GM23338 (cell line): Measurements from ENCODE around the gene CTXN1. TPM values are rescaled to one million over a fixed set of nuclear protein-coding genes. Genes with fewer than 3 reads are reported as not detected.

Experiments
- ATAC-seq: fragments of 200-7000 bp; cut with Tn5 transposase; 3 replicates; pipeline ENCODE4 v1.9.1; 2020
- DNase-seq: peaks from one replicate; pipeline ENCODE4 v3.0.0-alpha.2; 2015; ENCODE audit warnings: low spot score
- H2AFZ ChIP-seq: fragments of 200-600 bp; sonication (generic); 2 replicates; pipeline ENCODE4 v1.8.0; 2016; ENCODE audit warnings: antibody characterized with exemption, mild to moderate bottlenecking, moderate library complexity
- H3F3A ChIP-seq: fragments of 200-600 bp; sonication (generic); replicated peaks from 2 replicates; pipeline ENCODE4 v1.8.0; 2017; ENCODE audit warnings: antibody characterized with exemption, mixed run types, low read depth
- H3K27ac ChIP-seq: fragments of 200-600 bp; sonication (generic); 2 replicates; pipeline ENCODE4 v1.6.1; 2016; ENCODE audit warnings: low read depth
- H3K27me3 ChIP-seq: fragments of 200-600 bp; sonication (generic); 2 replicates; pipeline ENCODE4 v1.8.0; 2016; ENCODE audit warnings: mild to moderate bottlenecking, mixed run types, moderate library complexity; ENCODE audit not compliant: insufficient read depth
- H3K36me3 ChIP-seq: fragments of 200-600 bp; sonication (generic); 2 replicates; pipeline ENCODE4 v1.8.0; 2016; ENCODE audit warnings: mild to moderate bottlenecking; ENCODE audit not compliant: insufficient read depth
- H3K4me1 ChIP-seq: fragments of 200-600 bp; sonication (generic); 2 replicates; pipeline ENCODE4 v1.8.0; 2016; ENCODE audit warnings: mild to moderate bottlenecking, moderate library complexity; ENCODE audit not compliant: insufficient read depth
- H3K4me2 ChIP-seq: fragments of 200-600 bp; sonication (generic); 2 replicates; pipeline ENCODE4 v1.7.1; 2017; ENCODE audit warnings: mixed run types
- H3K4me3 ChIP-seq: fragments of 200-600 bp; sonication (generic); 2 replicates; pipeline ENCODE4 v1.6.1; 2016; ENCODE audit warnings: mixed run types
- H3K79me2 ChIP-seq: fragments of 200-600 bp; sonication (generic); replicated peaks from 2 replicates; pipeline ENCODE4 v1.8.0; 2017; ENCODE audit warnings: mild to moderate bottlenecking; ENCODE audit not compliant: insufficient read depth
- H3K9me2 ChIP-seq: fragments of 200-600 bp; sonication (generic); 2 replicates; pipeline ENCODE4 v1.8.0; 2017; ENCODE audit not compliant: insufficient read depth
- H4K20me1 ChIP-seq: fragments of 200-600 bp; sonication (generic); replicated peaks from 2 replicates; pipeline ENCODE4 v1.8.0; 2017; ENCODE audit warnings: mild to moderate bottlenecking; ENCODE audit not compliant: insufficient read depth
- H3K27ac Mint-ChIP-seq: 2 replicates; pipeline ENCODE4 v1.8.0; 2020; ENCODE audit warnings: inconsistent platforms, mild to moderate bottlenecking, moderate library complexity, mixed read lengths
- H3K27me3 Mint-ChIP-seq: 3 replicates; pipeline ENCODE4 v1.8.0; 2022; ENCODE audit warnings: low read depth, mild to moderate bottlenecking, moderate library complexity, mixed read lengths, inconsistent platforms; ENCODE audit not compliant: insufficient read depth, poor library complexity
- H3K36me3 Mint-ChIP-seq: 3 replicates; pipeline ENCODE4 v1.8.0; 2021; ENCODE audit warnings: low read depth, mild to moderate bottlenecking, inconsistent platforms, moderate library complexity, mixed read lengths
- H3K4me1 Mint-ChIP-seq: 3 replicates; pipeline ENCODE4 v1.8.0; 2020; ENCODE audit warnings: mild to moderate bottlenecking, inconsistent platforms, mixed read lengths
- H3K4me3 Mint-ChIP-seq: 3 replicates; pipeline ENCODE4 v1.8.0; 2021; ENCODE audit warnings: moderate library complexity, mild to moderate bottlenecking, inconsistent platforms, mixed read lengths
- H3K9me3 Mint-ChIP-seq: 3 replicates; pipeline ENCODE4 v1.8.0; 2020; ENCODE audit warnings: moderate library complexity, mild to moderate bottlenecking, inconsistent platforms, mixed read lengths
- CREB1 ChIP-seq: fragments of 250-450 bp; sonication (Bioruptor Pico); IDR thresholded peaks from 2 replicates; pipeline ENCODE4 v1.5.0; 2020; ENCODE audit warnings: low read depth, mild to moderate bottlenecking, moderate library complexity
- EZH2 ChIP-seq: fragments of 200-600 bp; sonication (generic); IDR thresholded peaks from one replicate; pipeline ENCODE4 v1.8.0; 2017; ENCODE audit warnings: antibody characterized with exemption, mild to moderate bottlenecking, low read depth; ENCODE audit not compliant: unreplicated experiment
- EZH2phosphoT487 ChIP-seq: fragments of 200-600 bp; sonication (generic); IDR thresholded peaks from one replicate; pipeline ENCODE4 v1.8.1; 2018; ENCODE audit warnings: antibody characterized with exemption; ENCODE audit not compliant: unreplicated experiment
- JUNB ChIP-seq: IDR thresholded peaks from one replicate; pipeline ENCODE4 v1.6.1; 2016; ENCODE audit warnings: antibody characterized with exemption; ENCODE audit not compliant: unreplicated experiment
- POLR2AphosphoS5 ChIP-seq: IDR thresholded peaks from 2 replicates; pipeline ENCODE4 v1.6.1; 2016; ENCODE audit warnings: antibody characterized with exemption, low read depth
- STAT1 ChIP-seq: IDR thresholded peaks from one replicate; pipeline ENCODE4 v1.6.1; 2016; ENCODE audit warnings: antibody characterized with exemption; ENCODE audit not compliant: unreplicated experiment
- ZNF114 ChIP-seq: fragments of 250-450 bp; sonication (Bioruptor Pico); IDR thresholded peaks from 2 replicates; pipeline ENCODE4 v1.5.0; 2020; ENCODE audit warnings: mild to moderate bottlenecking, moderate library complexity
- ZNF331 ChIP-seq: fragments of 250-450 bp; sonication (Bioruptor Pico); IDR thresholded peaks from 2 replicates; pipeline ENCODE4 v1.5.0; 2020; ENCODE audit warnings: low read depth, mild to moderate bottlenecking, moderate library complexity
- polyA plus RNA-seq: library from polyadenylated mRNA; unstranded; fragments of >200 nt; fragmentation: Nextera tagmentation; extraction: Ambion mirVana; gene quantifications from 2 replicates; pipeline ENCODE4 v1.2.1, GENCODE V29; 2016
- total RNA-seq: library from RNA; depleted of rRNA; stranded (reverse); fragments of >200 nt; shearing (Covaris generic); gene quantifications from 2 replicates; pipeline ENCODE4 v1.2.3, GENCODE V29; 2014
- TF ChIP-seq, protein P1 (sequence below): IDR thresholded peaks from 2 replicates; pipeline ENCODE4 v1.6.1; 2016; ENCODE audit warnings: antibody characterized with exemption
- TF ChIP-seq, protein P2 (sequence below), 2 experiments: fragments of 200-600 bp in 1 of 2; sonication (generic) in 1 of 2; conservative IDR thresholded peaks; 2 replicates each; pipeline versions ENCODE4 v1.5.1 to v1.6.1; 2016 to 2017; ENCODE audit warnings: antibody characterized with exemption in 2 of 2, low read depth in 2 of 2, mild to moderate bottlenecking in 2 of 2, moderate library complexity in 1 of 2
- TF ChIP-seq, protein P3 (sequence below): fragments of 250-450 bp; sonication (Bioruptor Pico); IDR thresholded peaks from 2 replicates; pipeline ENCODE4 v1.5.0; 2020; ENCODE audit warnings: mild to moderate bottlenecking, moderate library complexity

CTXN1 gene
- total and polyA plus RNA-seq, 2 experiments from 2014 or later, result 22.5 to 52.4 TPM

DNA sequence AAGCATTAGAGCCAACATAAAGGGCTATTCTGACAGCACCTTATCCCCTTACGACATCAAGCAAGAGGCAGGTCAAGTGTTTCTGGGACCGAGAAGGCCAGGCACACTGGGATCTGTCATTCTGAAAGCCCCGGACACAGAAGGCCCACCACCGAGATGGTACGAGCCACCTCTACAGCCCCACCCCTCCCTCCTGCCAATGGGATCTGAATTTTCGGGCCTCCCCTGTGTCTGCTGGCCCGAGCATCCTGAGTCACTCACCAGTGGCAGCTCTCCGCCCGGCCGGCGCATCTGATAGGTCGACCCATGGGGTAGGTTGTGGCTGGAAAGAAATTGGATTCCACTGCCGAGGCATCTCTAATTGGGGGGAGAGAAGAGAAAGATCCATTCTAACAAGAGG lies 14.9 kb upstream of the CTXN1 start:
- H3K9me2 ChIP-seq, result no peaks in the 10 kb centered on the region
- ATAC-seq (no peak), DNase-seq (no peak)
- peaks cover 13% of the 10 kb centered on the region; the same call in 2 of the 3 replicates for H3K4me1 Mint-ChIP-seq
- H3K36me3 Mint-ChIP-seq, result peaks cover 60% of the 10 kb centered on the region
- TF ChIP-seq ZNF114 (CRISPR knock-in tag) (no peak), STAT1 (no peak)
- H3K36me3 ChIP-seq, result peaks cover 18% of the 10 kb centered on the region
- H3F3A ChIP-seq, result peaks cover 13% of the 10 kb centered on the region; the same call in 1 of the 2 replicates
- H3K4me3 ChIP-seq, result no peak overlapping the region
- peaks cover 14% of the 10 kb centered on the region for H3K9me3 Mint-ChIP-seq
- H3K4me1 ChIP-seq, result no peaks in the 10 kb centered on the region; the same call in 1 of the 2 replicates
- no peak overlapping the region for H3K27ac ChIP-seq
- H3K27me3 Mint-ChIP-seq, result peaks cover 11% of the 10 kb centered on the region
- H4K20me1 ChIP-seq, result peaks cover 26% of the 10 kb centered on the region
- no peak overlapping the region for H2AFZ ChIP-seq
- no peak overlapping the region for H3K4me2 ChIP-seq
- H3K79me2 ChIP-seq, result peaks cover 61% of the 10 kb centered on the region
- H3K4me3 Mint-ChIP-seq, result peak overlapping the region; percentile 45; the same call in 2 of the 3 replicates
- H3K27ac Mint-ChIP-seq, result no peak overlapping the region
- H3K27me3 ChIP-seq, result no peaks in the 10 kb centered on the region

DNA sequence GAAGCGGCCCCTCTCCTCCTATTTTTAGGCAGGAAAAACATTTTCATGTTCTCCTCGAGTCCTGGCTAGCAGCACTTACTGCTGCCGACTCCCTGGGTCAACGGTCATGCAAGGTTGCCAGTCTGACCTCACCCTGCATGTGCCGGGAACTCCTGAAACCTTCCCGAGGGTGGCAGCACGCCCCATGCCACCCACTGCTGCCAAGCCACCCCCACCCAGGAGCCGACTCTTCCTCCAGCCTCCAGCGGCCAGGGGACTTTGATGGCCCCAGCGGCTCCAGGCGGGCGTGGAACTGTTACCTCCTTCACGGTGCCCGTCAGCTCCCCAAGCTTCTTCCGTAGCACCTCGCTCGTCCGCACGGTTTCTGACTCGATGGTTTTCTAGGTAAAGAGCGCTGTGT lies 8.8 kb upstream of the CTXN1 start:
- peaks cover 22% of the 10 kb centered on the region for H4K20me1 ChIP-seq
- Mint-ChIP-seq H3K9me3 (no peaks in the 10 kb centered on the region), H3K36me3 (peaks cover 74% of the 10 kb centered on the region), H3K4me1 (no peaks in the 10 kb centered on the region; the same call in 2 of the 3 replicates), H3K27me3 (peaks cover 3% of the 10 kb centered on the region), H3K4me3 (no peak overlapping the region), H3K27ac (no peak overlapping the region)
- H3K36me3 ChIP-seq, result peaks cover 35% of the 10 kb centered on the region
- peaks cover 20% of the 10 kb centered on the region for H3F3A ChIP-seq
- peaks cover 18% of the 10 kb centered on the region for H3K79me2 ChIP-seq
- H3K27ac ChIP-seq, result no peak overlapping the region
- DNase-seq (no peak), ATAC-seq (no peak)
- no peak for TF ChIP-seq POLR2AphosphoS5
- TF ChIP-seq ZNF114 (CRISPR knock-in tag), result no peak
- TF ChIP-seq, protein P1, sequence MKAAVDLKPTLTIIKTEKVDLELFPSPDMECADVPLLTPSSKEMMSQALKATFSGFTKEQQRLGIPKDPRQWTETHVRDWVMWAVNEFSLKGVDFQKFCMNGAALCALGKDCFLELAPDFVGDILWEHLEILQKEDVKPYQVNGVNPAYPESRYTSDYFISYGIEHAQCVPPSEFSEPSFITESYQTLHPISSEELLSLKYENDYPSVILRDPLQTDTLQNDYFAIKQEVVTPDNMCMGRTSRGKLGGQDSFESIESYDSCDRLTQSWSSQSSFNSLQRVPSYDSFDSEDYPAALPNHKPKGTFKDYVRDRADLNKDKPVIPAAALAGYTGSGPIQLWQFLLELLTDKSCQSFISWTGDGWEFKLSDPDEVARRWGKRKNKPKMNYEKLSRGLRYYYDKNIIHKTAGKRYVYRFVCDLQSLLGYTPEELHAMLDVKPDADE, result no peak
- no peak for TF ChIP-seq EZH2phosphoT487
- no peak for TF ChIP-seq ZNF331
- no peak for TF ChIP-seq EZH2
- TF ChIP-seq STAT1, result no peak
- TF ChIP-seq, protein P2, sequence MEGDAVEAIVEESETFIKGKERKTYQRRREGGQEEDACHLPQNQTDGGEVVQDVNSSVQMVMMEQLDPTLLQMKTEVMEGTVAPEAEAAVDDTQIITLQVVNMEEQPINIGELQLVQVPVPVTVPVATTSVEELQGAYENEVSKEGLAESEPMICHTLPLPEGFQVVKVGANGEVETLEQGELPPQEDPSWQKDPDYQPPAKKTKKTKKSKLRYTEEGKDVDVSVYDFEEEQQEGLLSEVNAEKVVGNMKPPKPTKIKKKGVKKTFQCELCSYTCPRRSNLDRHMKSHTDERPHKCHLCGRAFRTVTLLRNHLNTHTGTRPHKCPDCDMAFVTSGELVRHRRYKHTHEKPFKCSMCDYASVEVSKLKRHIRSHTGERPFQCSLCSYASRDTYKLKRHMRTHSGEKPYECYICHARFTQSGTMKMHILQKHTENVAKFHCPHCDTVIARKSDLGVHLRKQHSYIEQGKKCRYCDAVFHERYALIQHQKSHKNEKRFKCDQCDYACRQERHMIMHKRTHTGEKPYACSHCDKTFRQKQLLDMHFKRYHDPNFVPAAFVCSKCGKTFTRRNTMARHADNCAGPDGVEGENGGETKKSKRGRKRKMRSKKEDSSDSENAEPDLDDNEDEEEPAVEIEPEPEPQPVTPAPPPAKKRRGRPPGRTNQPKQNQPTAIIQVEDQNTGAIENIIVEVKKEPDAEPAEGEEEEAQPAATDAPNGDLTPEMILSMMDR (conservative IDR thresholded peaks at IDR 0.05; ENCODE audit: low read depth in 2 of 2), result no peak
- no peak for TF ChIP-seq CREB1 (CRISPR knock-in tag)
- TF ChIP-seq JUNB, result no peak
- TF ChIP-seq, protein P3, sequence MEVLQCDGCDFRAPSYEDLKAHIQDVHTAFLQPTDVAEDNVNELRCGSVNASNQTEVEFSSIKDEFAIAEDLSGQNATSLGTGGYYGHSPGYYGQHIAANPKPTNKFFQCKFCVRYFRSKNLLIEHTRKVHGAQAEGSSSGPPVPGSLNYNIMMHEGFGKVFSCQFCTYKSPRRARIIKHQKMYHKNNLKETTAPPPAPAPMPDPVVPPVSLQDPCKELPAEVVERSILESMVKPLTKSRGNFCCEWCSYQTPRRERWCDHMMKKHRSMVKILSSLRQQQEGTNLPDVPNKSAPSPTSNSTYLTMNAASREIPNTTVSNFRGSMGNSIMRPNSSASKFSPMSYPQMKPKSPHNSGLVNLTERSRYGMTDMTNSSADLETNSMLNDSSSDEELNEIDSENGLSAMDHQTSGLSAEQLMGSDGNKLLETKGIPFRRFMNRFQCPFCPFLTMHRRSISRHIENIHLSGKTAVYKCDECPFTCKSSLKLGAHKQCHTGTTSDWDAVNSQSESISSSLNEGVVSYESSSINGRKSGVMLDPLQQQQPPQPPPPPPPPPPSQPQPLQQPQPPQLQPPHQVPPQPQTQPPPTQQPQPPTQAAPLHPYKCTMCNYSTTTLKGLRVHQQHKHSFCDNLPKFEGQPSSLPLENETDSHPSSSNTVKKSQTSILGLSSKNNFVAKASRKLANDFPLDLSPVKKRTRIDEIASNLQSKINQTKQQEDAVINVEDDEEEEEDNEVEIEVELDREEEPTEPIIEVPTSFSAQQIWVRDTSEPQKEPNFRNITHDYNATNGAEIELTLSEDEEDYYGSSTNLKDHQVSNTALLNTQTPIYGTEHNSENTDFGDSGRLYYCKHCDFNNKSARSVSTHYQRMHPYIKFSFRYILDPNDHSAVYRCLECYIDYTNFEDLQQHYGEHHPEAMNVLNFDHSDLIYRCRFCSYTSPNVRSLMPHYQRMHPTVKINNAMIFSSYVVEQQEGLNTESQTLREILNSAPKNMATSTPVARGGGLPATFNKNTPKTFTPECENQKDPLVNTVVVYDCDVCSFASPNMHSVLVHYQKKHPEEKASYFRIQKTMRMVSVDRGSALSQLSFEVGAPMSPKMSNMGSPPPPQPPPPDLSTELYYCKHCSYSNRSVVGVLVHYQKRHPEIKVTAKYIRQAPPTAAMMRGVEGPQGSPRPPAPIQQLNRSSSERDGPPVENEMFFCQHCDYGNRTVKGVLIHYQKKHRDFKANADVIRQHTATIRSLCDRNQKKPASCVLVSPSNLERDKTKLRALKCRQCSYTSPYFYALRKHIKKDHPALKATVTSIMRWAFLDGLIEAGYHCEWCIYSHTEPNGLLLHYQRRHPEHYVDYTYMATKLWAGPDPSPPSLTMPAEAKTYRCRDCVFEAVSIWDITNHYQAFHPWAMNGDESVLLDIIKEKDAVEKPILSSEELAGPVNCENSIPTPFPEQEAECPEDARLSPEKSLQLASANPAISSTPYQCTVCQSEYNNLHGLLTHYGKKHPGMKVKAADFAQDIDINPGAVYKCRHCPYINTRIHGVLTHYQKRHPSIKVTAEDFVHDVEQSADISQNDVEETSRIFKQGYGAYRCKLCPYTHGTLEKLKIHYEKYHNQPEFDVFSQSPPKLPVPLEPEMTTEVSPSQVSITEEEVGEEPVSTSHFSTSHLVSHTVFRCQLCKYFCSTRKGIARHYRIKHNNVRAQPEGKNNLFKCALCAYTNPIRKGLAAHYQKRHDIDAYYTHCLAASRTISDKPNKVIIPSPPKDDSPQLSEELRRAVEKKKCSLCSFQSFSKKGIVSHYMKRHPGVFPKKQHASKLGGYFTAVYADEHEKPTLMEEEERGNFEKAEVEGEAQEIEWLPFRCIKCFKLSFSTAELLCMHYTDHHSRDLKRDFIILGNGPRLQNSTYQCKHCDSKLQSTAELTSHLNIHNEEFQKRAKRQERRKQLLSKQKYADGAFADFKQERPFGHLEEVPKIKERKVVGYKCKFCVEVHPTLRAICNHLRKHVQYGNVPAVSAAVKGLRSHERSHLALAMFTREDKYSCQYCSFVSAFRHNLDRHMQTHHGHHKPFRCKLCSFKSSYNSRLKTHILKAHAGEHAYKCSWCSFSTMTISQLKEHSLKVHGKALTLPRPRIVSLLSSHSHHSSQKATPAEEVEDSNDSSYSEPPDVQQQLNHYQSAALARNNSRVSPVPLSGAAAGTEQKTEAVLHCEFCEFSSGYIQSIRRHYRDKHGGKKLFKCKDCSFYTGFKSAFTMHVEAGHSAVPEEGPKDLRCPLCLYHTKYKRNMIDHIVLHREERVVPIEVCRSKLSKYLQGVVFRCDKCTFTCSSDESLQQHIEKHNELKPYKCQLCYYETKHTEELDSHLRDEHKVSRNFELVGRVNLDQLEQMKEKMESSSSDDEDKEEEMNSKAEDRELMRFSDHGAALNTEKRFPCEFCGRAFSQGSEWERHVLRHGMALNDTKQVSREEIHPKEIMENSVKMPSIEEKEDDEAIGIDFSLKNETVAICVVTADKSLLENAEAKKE (CRISPR knock-in tag), result no peak
- H3K9me2 ChIP-seq, result no peaks in the 10 kb centered on the region
- H3K4me1 ChIP-seq, result no peaks in the 10 kb centered on the region
- no peak overlapping the region for H2AFZ ChIP-seq
- no peak overlapping the region for H3K4me2 ChIP-seq
- H3K4me3 ChIP-seq, result no peak overlapping the region
- H3K27me3 ChIP-seq, result no peaks in the 10 kb centered on the region
